Activated CD8-positive, alpha-beta T cell treated with anti-CD3 and anti-CD28 coated beads for 36 hours (primary cell): ENCODE measurements around the gene ACADVL. TPM values are rescaled to one million over a fixed set of nuclear protein-coding genes. Genes with fewer than 3 reads are reported as not detected.
A peak's percentile ranks its signal among the peaks of the same experiment; 100 is the strongest.

Experiments used
- ATAC-seq: fragments of 200-7000 bp; cut with Tn5 transposase; one replicate; pipeline ENCODE4 v1.10.0; 2021; ENCODE audit warnings: mild to moderate bottlenecking, moderate library complexity
- CTCF ChIA-PET: fragments of 350-600 bp; sonication (Branson Sonifier 250); formaldehyde crosslinking; loops from one replicate; lab custom pipeline; 2021; ENCODE audit warnings: antibody characterized with exemption; lab: Charles Lee
- POLR2A ChIA-PET: fragments of 350-600 bp; sonication (Branson Sonifier 250); formaldehyde crosslinking; loops from one replicate; lab custom pipeline; 2021; ENCODE audit warnings: antibody characterized with exemption; lab: Charles Lee
- DNase-seq: peaks from one replicate; pipeline ENCODE4 v3.0.0-alpha.2; 2020
- H3K27ac Mint-ChIP-seq: one replicate; pipeline ENCODE4 v1.8.0; 2021; ENCODE audit warnings: mild to moderate bottlenecking, mixed read lengths
- H3K27me3 Mint-ChIP-seq: one replicate; pipeline ENCODE4 v1.8.0; 2021; ENCODE audit warnings: mixed read lengths
- H3K36me3 Mint-ChIP-seq: one replicate; pipeline ENCODE4 v1.8.0; 2021; ENCODE audit warnings: low read depth, mixed read lengths
- H3K4me1 Mint-ChIP-seq: one replicate; pipeline ENCODE4 v1.8.0; 2021; ENCODE audit warnings: low read depth, mixed read lengths
- H3K4me3 Mint-ChIP-seq: one replicate; pipeline ENCODE4 v1.8.0; 2021; ENCODE audit warnings: mild to moderate bottlenecking, moderate library complexity, mixed read lengths
- H3K9me3 Mint-ChIP-seq: one replicate; pipeline ENCODE4 v1.8.0; 2021; ENCODE audit warnings: mixed read lengths
- intact Hi-C: fragments of 100-400 bp; cut with micrococcal nuclease; formaldehyde crosslinking; loops from one replicate; pipeline ENCODE4 v1.10.0; 2022
- total RNA-seq, 2 experiments: library from RNA; stranded (reverse); gene quantifications; one replicate each; pipeline ENCODE4 v1.2.3, GENCODE V29; 2021
- TF ChIP-seq, protein P1 (sequence below): fragments of 200-600 bp; IDR thresholded peaks from one replicate; pipeline ENCODE4 v1.8.0; 2022; ENCODE audit warnings: antibody characterized with exemption, mild to moderate bottlenecking

The ACADVL gene
- total RNA-seq, 2 experiments from 2014 or later: 288 to 291 TPM

DNA sequence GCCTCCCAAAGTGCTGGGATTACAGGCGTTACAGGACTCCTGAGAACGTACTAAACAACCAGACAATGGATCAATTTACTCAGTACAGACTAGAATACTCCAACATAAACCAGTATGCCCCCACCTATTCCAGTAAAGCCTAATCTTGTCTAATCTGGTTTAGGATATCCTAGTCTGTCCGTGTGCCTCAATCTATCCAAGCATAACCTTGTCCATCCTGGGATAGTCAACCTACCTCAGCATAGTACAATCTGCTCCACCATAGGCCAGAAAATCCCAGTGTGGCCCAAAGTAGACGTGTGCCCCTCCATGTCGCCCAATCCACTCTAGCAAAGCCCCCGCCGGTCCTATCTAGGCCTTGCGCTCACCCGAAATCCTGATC lies 14.0 kb downstream of the ACADVL start:
- ATAC-seq: peak; percentile 15
- no peaks in the 10 kb centered on the region for H3K9me3 Mint-ChIP-seq
- peak overlapping the region; percentile 99 for H3K4me3 Mint-ChIP-seq
- CTCF ChIA-PET: interaction anchor here (1.0 to 4.3 kb wide), 3 partner anchors 13 to 188 kb away, joined by 4 to 22 read pairs (median 5); partner anchors contain the start of genes ACADVL and DLG4
- H3K27ac Mint-ChIP-seq: peak overlapping the region; percentile 96
- TF ChIP-seq, protein P1, sequence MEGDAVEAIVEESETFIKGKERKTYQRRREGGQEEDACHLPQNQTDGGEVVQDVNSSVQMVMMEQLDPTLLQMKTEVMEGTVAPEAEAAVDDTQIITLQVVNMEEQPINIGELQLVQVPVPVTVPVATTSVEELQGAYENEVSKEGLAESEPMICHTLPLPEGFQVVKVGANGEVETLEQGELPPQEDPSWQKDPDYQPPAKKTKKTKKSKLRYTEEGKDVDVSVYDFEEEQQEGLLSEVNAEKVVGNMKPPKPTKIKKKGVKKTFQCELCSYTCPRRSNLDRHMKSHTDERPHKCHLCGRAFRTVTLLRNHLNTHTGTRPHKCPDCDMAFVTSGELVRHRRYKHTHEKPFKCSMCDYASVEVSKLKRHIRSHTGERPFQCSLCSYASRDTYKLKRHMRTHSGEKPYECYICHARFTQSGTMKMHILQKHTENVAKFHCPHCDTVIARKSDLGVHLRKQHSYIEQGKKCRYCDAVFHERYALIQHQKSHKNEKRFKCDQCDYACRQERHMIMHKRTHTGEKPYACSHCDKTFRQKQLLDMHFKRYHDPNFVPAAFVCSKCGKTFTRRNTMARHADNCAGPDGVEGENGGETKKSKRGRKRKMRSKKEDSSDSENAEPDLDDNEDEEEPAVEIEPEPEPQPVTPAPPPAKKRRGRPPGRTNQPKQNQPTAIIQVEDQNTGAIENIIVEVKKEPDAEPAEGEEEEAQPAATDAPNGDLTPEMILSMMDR: no peak
- H3K4me1 Mint-ChIP-seq: peaks cover 46% of the 10 kb centered on the region
- DNase-seq: no peak
- H3K27me3 Mint-ChIP-seq: peaks cover 2% of the 10 kb centered on the region
- POLR2A ChIA-PET: interaction anchor here (1.0 to 15.6 kb wide), 7 partner anchors 8 to 104 kb away, joined by 3 to 261 read pairs (median 4); partner anchors contain the start of genes ACADVL, DLG4 and GABARAP
- intact Hi-C loops: no loop called here
- H3K36me3 Mint-ChIP-seq: peaks cover 49% of the 10 kb centered on the region

- TF ChIP-seq, protein P1: no peak
- peaks cover 2% of the 10 kb centered on the region for H3K27me3 Mint-ChIP-seq
- peak; percentile 48 for ATAC-seq
- POLR2A ChIA-PET: interaction anchor here (0.8 to 15.6 kb wide), 9 partner anchors 9 to 252 kb away, joined by 3 to 261 read pairs (median 4); partner anchors contain the start of genes ACADVL, DLG4 and GABARAP
- peak within 1 kb of the TSS; percentile 99 for H3K4me3 Mint-ChIP-seq
- peaks cover 43% of the 10 kb centered on the region for H3K36me3 Mint-ChIP-seq
- H3K9me3 Mint-ChIP-seq: no peaks in the 10 kb centered on the region
- H3K4me1 Mint-ChIP-seq: peaks cover 44% of the 10 kb centered on the region
- intact Hi-C loops: no loop called here
- peak within 1 kb of the TSS; percentile 96 for H3K27ac Mint-ChIP-seq
- CTCF ChIA-PET: interaction anchor here (1.0 to 4.3 kb wide), 3 partner anchors 14 to 188 kb away, joined by 4 to 22 read pairs (median 5); partner anchors contain the start of genes ACADVL and DLG4
- DNase-seq: peak; percentile 98
Observed at GRCh38 chr17:7234083-7234951, 14.6 kb downstream of the ACADVL start, which contains the start of gene DVL2. DVL2 (minus strand) TSS chr17:7234517; CDS start chr17:7234262, 255 bp downstream.

DNA sequence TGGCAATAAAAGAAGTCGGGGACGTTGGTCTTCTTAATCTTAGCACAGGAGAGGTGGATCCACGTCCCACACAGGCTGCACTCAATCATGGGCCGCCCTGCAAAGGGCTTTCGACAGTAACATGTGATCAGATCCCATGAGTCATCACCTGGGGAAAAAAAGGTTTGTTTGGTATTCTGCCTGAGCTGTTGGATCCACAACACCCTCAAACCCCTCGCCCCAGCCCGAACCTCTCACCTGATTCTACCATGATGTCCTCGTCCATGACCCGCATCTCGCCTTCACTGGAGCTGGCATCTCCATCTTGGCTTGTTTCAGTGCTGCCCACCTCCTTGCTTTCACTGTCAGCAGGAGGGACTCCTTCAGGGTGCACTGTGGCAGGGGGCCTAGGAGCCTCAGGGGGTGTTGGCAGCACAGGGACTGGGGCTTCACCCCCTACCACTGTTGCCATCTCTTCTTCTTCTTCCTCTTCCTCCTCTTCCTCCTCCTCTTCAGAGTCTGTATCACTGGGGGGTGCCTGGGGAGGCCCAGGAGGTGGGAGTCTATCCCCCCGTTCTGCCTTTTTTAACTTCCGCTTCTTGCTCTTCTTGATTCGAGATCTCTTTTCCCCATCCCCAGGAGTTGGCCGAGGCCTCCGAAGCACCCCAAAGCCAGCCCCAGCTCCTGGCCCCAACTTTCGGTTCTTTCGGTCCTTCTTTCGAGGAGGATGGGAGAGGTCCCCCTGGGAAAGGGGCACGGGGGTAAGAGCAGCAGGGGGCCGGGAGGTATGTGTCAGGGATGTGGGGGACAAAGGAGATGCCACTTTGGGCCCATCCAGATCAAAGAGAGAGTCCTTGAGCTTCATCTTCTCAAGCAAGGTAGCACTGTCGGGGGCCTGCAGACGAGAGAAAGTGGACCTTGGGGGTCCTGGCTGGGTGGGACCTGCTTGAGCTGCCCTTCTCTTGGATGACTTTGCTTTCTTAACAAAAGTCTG lies 16.2 kb downstream of the ACADVL start:
- no peaks in the 10 kb centered on the region for H3K9me3 Mint-ChIP-seq
- H3K4me1 Mint-ChIP-seq: peaks cover 55% of the 10 kb centered on the region
- H3K4me3 Mint-ChIP-seq: peak overlapping the region; percentile 99
- intact Hi-C loops: no loop called here
- H3K27me3 Mint-ChIP-seq: peaks cover 2% of the 10 kb centered on the region
- DNase-seq (no peak), ATAC-seq (no peak)
- ChIA-PET CTCF (interaction anchor here (0.8 to 7.2 kb wide), 4 partner anchors 16 to 114 kb away, joined by 3 to 41 read pairs (median 12); partner anchors contain the start of genes ACADVL and DLG4), POLR2A (interaction anchor here (1.1 to 15.6 kb wide), 4 partner anchors 14 to 16 kb away, joined by 3 to 261 read pairs (median 36); partner anchors contain the start of genes ACADVL, CTDNEP1, DLG4 and ELP5)
- TF ChIP-seq, protein P1: no peak
- peak overlapping the region; percentile 53 for H3K27ac Mint-ChIP-seq
- H3K36me3 Mint-ChIP-seq: peaks cover 37% of the 10 kb centered on the region

- POLR2A ChIA-PET: interaction anchor here (1.6 to 15.6 kb wide), 4 partner anchors 13 to 46 kb away, joined by 3 to 261 read pairs (median 36); partner anchors contain the start of genes ACADVL, CTDNEP1, DLG4 and ELP5
Observed at GRCh38 chr17:7236808-7237207, 17.1 kb downstream of the ACADVL start.

More at GRCh38 chr17:7236808-7237207, 17.1 kb downstream of the ACADVL start:
- CTCF ChIA-PET: interaction anchor here (0.8 to 7.2 kb wide), 3 partner anchors 17 to 113 kb away, joined by 3 to 41 read pairs (median 3); partner anchors contain the start of genes ACADVL and DLG4
- Mint-ChIP-seq H3K27me3 (peaks cover 2% of the 10 kb centered on the region), H3K9me3 (no peaks in the 10 kb centered on the region), H3K36me3 (peaks cover 35% of the 10 kb centered on the region), H3K27ac (peak overlapping the region; percentile 97), H3K4me3 (peak overlapping the region; percentile 96), H3K4me1 (peaks cover 61% of the 10 kb centered on the region)
- intact Hi-C loops: no loop called here
- DNase-seq (no peak), ATAC-seq (no peak)
- TF ChIP-seq, protein P1: no peak
